Measurements from ENCODE around the gene ATP5PB. TPM values are rescaled to one million over a fixed set of nuclear protein-coding genes. Genes with fewer than 3 reads are reported as not detected.

The ATP5PB gene
- polyA plus RNA-seq, 4 donors, result 329 to 466 (median 367) TPM

DNA sequence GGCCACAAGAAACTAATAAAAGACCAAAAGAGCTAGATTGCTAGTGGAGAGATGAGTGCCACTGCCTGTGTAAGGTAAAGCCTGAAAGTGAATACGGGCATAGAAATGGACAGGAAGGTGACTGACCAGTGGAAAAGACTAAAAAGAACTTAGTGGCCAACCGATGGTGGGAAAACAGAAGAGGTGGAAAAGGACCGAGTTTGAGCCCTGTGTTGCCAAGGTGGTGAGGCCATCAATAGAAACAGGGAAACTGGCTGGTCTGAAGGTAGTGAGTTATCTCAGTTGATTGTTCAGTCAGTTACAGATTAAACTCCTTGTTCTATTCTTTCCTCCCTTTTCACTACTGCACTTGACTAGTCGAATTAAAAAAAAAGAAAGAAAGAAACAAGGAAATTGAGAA is 2.7 kb upstream of the ATP5PB start:
- no peak for DNase-seq (ENCODE audit: low read depth in 4 of 4, low spot score in 2 of 4)

DNA sequence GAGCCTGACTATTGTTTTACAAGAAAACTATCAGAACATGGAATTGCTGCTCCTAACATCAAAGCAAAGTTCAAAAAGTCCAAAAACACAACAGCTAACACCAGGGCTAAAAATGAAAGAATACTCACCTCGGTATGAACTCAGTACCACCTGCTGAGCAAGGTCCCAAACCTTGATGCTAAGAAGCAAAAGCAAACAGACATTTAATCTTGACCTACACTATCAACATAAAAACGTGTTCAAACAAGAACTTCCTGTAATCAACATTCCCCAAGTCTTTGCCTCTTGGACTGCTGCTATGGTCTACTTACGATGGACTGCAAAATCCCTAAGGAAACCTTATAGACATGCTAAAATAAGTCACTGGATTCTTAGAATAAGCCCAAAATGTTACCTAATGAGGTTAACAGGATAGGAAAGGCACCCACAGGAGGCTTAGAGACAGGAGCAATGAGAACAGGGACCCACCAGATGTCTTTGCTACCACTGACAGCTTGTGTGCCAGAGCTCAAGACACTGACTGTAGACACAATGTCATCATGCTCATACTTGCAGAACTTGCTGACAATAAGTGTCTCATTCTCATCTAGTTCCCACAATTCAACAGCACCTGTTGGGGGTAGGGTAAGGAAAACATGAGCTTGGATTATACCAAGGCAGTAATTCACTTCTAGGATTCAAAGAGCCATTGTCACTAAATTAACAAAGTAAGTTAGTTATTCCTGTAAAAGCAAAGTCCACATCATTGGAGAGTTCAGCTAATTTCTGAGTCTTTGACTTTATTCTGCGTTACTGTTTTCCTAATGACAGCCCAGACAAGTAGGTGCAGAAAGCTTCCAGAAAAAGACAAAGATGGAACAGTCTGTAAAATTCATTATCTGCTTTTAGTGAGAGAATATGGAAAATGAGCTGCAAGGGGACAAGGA is 2.0 kb upstream of the ATP5PB start:
- DNase-seq (ENCODE audit: low read depth in 4 of 4, low spot score in 2 of 4), result no peak

DNA sequence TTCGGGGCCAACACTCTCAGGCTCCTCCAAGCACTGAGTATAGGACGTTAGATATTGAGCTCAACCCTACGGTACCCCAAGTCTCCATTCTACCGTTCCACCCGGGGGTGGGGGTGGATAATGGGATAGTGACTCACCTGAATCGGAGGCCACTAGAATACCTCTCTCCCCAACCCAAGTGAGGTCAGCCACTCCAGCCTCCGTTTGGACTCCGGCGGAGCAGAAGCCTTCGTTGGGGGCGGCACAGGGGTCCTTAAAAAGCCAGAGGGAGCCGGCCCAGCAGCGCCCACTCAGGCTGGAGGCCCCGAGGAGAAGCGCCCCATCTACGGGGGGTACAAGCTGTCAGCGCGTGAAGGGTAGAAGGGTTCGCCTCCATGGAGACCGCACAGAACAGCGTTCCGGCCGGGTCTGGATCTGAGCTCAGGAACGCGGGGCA is 764 bp upstream of the ATP5PB start:
- DNase-seq (ENCODE audit: low read depth in 4 of 4, low spot score in 2 of 4), result peak in 1 of 4 donors; percentile 0

DNA sequence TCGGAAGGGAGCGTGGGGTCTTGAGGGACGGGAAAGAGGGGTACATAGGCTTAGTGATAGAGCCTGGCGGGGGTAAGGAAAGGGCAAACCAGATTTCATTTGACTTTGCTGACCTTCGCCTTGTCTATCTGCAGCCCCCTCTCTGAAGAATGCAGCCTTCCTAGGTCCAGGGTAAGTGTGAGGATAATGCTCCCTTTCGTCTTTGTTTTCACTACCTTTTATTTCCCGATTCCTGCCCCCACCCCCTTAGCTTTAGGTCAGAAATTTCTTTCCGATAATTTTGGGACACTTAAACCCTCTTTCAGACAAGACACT is 396 bp downstream of the ATP5PB start:
- peak in 1 of 4 donors; percentile 5 for DNase-seq (ENCODE audit: low read depth in 4 of 4, low spot score in 2 of 4)

DNA sequence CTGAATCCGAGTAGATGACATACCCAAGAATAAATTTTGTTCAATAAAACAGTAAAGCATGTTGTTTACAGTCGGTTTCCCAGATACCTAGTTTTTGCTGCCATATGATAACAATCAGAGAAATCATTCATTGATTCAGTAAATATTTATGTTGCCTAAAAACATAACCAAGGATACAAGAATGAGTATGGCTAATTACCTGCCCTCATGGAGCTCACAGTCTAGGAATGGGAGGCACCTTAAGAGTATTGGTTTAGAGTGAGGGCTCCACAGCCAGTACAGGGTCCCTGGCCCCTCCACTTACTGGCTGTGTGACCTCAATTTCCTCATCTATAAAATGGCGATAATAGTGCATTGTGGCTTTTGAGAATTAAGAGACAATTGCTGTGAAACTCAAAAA is 921 bp downstream of the ATP5PB start:
- DNase-seq (ENCODE audit: low read depth in 4 of 4, low spot score in 2 of 4), result no peak

DNA sequence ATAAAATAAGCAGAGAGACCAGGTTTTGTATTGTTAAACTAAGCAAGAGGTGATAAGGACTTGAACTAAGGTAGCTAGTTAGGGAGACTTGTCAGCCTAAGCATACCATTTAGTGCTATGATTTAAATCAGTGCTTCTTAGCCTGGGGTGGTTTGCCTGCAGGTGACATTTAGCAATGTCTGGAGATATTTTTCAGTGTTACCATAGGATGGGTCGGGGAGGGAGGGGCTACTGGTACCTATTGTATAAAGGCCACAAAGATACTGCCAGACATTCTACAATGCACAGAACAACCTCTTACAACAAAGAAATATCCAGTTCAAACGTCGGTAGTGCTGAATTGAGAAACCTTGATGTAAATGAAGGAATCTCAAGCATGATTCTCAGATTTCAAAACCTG is 3.3 kb downstream of the ATP5PB start:
- DNase-seq (ENCODE audit: low read depth in 4 of 4, low spot score in 2 of 4), result no peak

DNA sequence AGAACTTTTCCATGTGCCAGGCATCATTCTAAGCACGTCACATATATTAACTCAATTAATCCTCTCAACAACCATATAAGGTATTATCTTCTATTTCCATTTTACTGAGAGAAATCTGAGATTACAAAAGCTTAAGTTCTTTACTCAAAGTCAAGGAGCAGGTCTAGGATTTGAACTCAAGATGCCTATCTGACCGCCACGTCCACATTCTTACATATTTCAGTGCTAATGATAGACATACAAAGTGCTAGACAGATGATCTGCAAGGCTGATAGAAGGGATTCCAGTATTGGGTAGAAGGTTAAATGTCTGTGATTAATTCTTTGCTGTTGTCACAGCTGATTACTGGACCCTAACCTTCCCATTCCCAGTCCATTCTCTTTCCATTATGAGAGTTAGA is 4.4 kb downstream of the ATP5PB start:
- DNase-seq (ENCODE audit: low read depth in 4 of 4, low spot score in 2 of 4), result no peak

DNA sequence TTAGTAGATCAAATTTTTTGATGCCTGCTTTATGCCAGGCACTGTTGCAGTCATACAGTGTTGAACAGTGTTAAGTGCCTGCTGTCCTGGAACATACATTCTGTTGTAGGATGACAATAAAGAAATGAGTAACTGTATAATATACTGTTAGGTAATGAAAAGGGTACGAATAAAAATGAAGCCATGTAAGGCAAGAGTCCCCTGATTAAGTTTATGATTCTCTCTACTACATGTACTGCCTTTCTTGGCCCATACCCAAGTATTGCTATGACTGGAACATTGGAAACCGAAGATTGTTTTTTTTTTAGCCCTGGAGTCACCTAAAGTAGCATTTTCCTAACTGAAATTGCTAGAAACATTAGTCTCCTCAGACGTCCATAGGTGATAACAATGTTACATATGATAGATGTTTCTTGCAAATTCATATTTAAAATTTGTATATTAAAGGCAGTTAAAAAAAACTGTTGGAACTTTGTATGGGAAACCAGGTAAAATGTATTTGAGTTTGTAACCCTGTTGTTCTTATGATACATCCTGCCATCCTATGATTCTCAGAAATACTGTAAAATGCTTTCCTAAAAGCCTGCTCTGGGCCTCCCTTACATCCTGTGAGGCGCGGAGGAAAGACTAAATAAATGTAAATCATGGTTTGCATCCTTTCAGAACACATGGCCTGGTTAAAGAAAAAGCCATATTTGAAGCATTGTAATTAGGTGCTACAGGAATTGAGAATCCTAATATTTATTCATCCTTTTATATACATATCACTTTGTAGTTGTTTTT is 5.8 kb downstream of the ATP5PB start:
- DNase-seq (ENCODE audit: low read depth in 4 of 4, low spot score in 2 of 4), result no peak

DNA sequence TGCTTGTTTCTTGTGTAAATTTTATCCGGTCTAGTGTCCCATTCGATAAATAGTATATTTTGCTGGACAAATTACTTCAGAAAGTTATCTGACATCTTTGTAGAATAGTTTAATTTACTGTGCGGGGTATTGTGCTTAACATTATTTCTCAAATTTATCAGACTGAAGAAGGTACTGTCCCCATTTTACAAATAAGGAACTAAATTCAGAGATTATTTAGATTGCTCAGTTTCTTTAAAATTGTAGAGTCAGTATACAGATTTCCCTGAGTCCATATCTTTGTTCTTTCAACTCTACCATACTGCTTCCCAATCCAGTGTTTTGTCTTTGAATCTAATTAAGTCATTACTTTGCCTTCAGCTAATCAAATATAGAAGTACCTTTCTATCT is 6.4 kb downstream of the ATP5PB start:
- DNase-seq (ENCODE audit: low read depth in 4 of 4, low spot score in 2 of 4), result no peak

DNA sequence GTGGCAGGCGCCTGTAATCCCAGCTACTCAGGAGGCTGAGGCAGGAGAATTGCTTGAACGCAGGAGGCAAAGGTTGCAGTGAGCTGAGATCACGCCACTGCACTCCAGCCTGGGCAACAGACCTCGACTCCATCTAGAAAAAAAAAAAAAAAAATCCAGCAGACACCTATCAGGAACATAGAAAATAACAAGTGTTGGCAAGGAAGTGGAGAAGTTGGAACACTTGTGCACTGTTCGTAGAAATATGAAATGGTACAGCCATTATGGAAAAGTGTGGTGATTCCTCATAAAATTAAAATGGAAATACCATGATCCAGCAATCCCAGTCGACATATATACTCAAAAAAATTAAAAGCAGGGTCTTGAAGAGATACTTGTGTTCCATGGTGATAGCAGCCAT is 12.5 kb downstream of the ATP5PB start:
- no peak for DNase-seq (ENCODE audit: low read depth in 4 of 4, low spot score in 2 of 4)

DNA sequence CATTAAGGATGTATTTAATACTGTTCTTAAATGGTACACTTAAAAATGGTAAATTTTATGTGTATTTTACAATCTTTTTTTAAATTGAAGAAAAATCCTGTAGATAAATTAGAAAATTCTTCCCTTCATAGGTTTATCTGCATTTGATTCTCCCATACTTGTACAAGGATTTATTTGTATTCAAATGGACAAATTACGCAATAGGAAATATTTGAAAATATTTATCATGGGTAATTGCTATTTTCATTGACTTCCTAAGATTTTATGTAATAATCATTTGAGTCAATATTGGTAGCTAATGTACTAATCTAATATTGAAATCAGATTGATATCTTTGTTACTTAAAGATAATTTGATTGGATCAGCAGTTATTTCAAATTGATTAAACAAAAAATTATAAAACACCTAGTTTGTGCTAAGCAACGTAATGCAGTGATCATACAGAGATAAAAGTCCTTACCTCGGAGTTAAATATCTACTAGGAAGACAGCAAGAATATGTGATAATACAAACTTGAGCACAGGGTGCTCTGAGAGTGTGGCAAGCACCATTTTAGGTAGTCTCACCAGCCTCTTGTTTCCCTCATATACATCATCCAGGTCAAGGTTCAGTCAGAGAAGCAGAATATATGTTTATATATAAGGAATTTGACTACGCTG is 13.2 kb downstream of the ATP5PB start:
- no peak for DNase-seq (ENCODE audit: low read depth in 4 of 4, low spot score in 2 of 4)

DNA sequence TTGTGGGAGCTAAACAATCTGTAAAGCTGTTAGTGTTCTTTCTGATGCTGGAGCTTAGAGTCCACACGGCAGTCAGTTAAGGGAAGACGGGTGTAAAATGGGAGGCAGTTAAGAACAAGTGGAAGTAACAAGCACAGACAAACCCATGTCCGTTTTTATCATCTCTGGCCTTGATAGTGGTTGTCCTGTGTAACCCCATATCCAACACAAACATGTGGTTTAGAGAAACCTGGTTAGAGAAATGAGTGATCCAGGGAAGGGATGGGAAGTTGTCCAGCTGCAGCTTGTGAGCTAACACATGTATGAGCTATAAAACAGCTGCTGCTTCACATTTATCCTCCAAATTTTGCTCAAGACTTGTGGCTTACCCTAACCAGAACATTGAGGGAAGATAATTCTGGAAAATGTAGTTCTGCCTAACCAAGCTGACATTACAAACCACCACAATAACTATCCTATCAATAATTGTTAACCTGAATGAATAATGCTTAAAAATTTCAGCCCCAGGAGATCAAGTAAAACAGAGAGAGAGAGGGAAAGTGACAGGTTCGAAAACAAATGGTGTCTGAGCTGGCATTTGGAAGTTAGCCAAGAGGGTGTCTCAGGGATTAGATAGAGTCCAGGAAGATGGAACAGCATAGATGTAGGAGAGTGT is 13.9 kb downstream of the ATP5PB start:
- DNase-seq (ENCODE audit: low read depth in 4 of 4, low spot score in 2 of 4), result no peak

DNA sequence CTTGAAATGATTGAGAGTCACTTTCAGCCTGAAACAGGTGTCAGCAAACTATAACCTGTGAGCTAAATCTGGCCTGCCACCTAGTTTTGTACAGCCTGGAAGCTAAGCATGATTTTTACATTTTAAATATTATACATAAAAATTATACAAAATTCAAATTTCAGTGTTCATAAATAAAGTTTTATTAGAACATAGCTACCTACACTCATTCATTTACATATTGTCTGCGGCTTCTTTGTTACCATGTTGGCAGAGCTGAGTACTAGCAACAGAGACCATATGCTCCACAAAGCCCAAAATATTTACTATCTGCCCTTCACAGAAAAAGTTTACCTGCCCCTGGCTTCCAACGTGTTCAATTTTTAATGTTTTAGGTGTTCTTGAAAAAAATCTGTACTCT is 16.5 kb downstream of the ATP5PB start:
- no peak for DNase-seq (ENCODE audit: low read depth in 4 of 4, low spot score in 2 of 4)

DNA sequence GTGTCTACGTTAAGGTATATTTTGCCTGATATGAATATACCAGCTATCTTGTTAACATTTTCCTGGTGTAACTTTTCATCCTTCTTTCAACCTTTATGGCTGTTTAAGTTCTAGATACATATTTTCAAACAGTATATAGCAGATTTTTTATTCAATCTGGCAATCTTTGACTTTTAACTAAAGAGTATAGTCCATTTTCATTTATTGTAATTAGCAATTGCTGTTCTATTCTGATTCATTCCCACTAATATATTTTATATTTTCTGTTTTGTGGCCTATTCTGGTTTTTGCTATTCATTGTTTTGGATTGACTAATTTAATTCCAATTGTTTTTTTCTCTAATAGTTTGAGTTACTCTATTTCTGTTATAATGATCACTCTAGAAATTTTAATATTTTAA is 17.2 kb downstream of the ATP5PB start:
- no peak for DNase-seq (ENCODE audit: low read depth in 4 of 4, low spot score in 2 of 4)

DNA sequence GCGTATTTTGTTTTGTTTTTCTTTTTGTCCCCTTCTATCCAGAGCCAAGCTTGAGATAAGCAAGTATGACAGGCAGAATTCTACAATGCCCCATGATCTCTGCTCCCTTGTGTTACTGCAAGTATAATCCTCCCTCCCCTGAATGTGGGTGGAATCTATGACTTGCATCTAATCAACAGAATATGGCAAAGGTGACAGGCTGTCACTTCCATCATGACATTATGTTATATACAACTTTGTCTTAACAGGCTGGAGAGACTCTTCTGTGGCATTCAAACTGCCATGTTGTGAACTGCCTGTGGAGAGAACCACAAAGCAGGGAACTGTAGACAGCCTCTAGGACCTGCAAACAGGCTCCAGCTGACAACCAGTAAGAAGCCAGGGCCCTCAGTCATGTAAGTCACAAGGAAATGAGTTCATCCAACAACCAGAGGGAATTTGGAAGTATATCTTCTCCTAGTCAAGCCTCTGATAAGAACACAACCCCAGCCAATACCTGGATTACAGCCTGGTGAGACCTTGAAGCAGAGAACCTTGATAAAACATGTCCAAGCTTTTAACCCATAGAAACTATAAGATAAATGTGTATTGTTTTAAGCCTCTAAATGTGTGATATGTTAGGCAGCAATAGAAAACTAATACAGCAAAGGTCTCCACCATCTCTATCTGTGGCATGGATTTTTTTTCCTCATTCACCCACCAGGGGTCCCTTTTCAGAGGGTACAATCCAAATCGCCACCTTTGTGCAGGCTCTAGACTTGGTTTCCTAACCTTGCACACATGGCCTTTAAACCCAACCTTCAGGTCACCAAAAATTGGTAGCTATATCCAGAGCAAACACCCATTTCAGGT is 18.8 kb downstream of the ATP5PB start:
- no peak for DNase-seq (ENCODE audit: low read depth in 4 of 4, low spot score in 2 of 4)

DNA sequence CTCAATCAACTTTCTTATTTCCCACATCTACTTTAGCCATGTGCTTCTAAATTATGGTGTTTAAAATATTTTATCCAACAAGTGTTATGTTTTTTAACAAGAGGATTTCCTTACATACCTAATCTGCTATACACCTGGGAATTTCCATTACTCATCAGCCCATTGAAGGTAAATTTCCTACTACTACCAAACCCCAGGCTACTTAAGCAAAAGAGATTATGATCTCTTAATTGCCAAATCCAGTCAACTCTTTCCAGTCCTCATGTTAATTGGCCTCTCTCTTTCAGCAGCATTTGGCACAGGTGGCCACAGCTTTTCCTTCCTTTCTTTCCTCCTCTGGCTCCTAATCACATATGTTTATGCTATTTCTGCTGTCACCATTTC is 19.4 kb downstream of the ATP5PB start:
- DNase-seq (ENCODE audit: low read depth in 4 of 4, low spot score in 2 of 4), result no peak

DNA sequence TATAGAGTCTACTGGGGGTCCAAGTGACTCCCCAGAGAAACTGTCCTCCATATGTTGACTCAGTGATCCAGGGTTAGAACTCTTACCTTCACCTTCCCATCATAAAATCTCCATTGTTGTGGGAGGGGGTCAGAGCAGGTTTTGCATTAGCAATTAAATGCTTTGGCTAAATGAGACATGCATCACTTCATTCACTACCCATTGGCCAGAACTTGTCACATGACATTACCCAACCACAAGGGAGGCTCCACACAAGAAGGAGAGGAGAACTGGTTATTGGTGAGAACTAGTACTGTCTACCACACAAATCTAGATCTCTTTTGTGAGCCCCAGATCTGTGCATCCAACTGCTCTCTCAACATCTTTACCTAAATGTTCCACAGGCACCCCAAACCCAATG is 20.3 kb downstream of the ATP5PB start:
- DNase-seq (ENCODE audit: low read depth in 4 of 4, low spot score in 2 of 4), result no peak

DNA sequence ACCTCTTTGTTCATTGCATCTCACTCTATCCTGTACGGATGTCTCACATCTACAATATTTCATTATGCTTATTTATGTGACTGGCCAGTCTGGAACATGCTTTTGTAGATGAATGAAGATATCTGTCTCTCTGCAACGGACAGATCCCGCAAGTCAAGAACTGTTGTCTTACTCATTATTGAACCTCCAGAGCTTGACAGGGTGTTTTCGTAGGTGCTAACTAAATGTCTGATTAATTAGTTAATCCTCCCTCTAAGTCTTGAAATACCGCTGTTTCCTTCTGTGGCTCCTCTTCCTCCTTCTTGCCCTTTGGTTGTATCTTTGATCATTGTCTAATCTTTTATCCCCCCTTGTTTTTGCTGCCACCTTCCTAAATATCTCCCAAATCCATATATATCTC is 21.3 kb downstream of the ATP5PB start:
- no peak for DNase-seq (ENCODE audit: low read depth in 4 of 4, low spot score in 2 of 4)

DNA sequence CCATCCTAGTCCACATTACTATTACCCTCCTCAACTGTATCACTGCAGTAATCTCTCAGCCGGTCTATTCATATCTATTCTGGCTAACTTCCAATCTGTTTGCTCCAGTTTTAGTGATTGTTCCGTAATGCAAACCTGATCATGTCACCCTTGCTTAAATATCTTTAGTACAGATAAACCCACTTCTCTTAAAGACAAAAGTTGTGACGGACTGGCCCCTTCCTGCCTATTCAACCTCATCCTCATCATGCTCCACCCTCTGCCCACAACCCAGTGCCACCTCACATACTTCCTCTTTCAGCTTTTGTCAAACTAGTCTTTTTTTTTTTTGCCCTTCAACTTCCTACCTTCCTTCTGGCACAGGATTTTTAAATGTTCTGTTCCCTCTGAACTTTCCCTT is 21.7 kb downstream of the ATP5PB start:
- no peak for DNase-seq (ENCODE audit: low read depth in 4 of 4, low spot score in 2 of 4)

DNA sequence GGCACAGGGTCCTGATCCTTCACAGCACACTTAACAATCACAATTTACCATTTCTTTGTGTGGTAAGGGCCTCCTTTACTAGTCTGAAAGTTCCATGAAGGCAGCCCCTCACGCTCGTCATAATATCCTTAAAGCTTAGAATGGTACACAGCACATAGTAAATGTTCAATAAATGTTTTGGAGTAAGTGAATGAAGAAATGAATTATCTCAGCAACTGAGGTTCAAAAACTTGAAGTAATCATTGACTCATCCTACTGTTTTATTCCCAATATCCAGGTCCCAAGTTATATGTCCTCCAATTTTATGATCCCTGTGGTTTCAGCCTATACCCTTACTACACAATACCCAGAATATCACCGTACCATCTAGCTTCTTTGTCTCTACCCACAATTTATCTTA is 22.3 kb downstream of the ATP5PB start:
- DNase-seq (ENCODE audit: low read depth in 4 of 4, low spot score in 2 of 4), result no peak
